RWPE1 (cell line): ENCODE data around the gene RPP40.

Experiments
- CTCF ChIA-PET: fragments of 350-600 bp; sonication (Branson Sonifier 250); formaldehyde crosslinking; extraction: SDS; loops from one replicate; lab custom pipeline; 2021; lab: Yijun Ruan, JAX
- POLR2A ChIA-PET: fragments of 400-600 bp; formaldehyde crosslinking; extraction: SDS; loops from one replicate; lab custom pipeline; 2020; ENCODE audit warnings: antibody characterized with exemption; ENCODE audit not compliant: low non-redundant PET; lab: Yijun Ruan, JAX
- DNase-seq: peaks from one replicate; pipeline ENCODE4 v3.0.0; 2012; ENCODE audit warnings: low spot score
- H3K27ac ChIP-seq: fragments of 450-650 bp; 2 replicates; pipeline ENCODE4 v1.5.1; 2017
- CTCF ChIP-seq: fragments of 450-650 bp; conservative IDR thresholded peaks from 2 replicates; pipeline ENCODE4 v1.5.1; 2017; ENCODE audit warnings: low read depth, mild to moderate bottlenecking

Gene RPP40

GRCh38 chr6:5025911-5026819, 22.3 kb upstream of the RPP40 start:
- ChIA-PET CTCF (no interaction called here), POLR2A (no interaction called here)
- no peak for TF ChIP-seq CTCF
- no peak for DNase-seq
- peak overlapping the region; percentile 14; the same call in 1 of the 2 replicates for H3K27ac ChIP-seq

GRCh38 chr6:5023923-5024322, 20.1 kb upstream of the RPP40 start:
- no peak overlapping the region for H3K27ac ChIP-seq
- no peak for TF ChIP-seq CTCF
- no peak for DNase-seq
- CTCF ChIA-PET = no interaction called here
- POLR2A ChIA-PET = interaction anchor here (0.5 kb wide), 1 partner anchor 34 kb away, joined by 5 read pairs; no protein-coding TSS in a partner anchor

GRCh38 chr6:5020142-5020541, 16.3 kb upstream of the RPP40 start:
- no peak for TF ChIP-seq CTCF
- ChIA-PET CTCF (interaction anchor here (1.4 kb wide), 1 partner anchor 16 kb away, joined by 6 read pairs; the partner anchor contains the start of gene RPP40), POLR2A (no interaction called here)
- no peak overlapping the region for H3K27ac ChIP-seq
- no peak for DNase-seq

GRCh38 chr6:5014072-5014561, 10.3 kb upstream of the RPP40 start:
- no peak for TF ChIP-seq CTCF
- POLR2A ChIA-PET = no interaction called here
- no peak overlapping the region for H3K27ac ChIP-seq
- CTCF ChIA-PET = no interaction called here
- no peak for DNase-seq

- TF ChIP-seq CTCF = no peak
- no peak for DNase-seq
- ChIA-PET POLR2A (no interaction called here), CTCF (interaction anchor here (1.5 kb wide), 1 partner anchor 18 kb away, joined by 4 read pairs; no protein-coding TSS in a partner anchor)
- no peak overlapping the region for H3K27ac ChIP-seq
Measured at GRCh38 chr6:5012519-5012918, 8.7 kb upstream of the RPP40 start.

- TF ChIP-seq CTCF = no peak
- ChIA-PET POLR2A (no interaction called here), CTCF (interaction anchor here (1.5 kb wide), 1 partner anchor 19 kb away, joined by 4 read pairs; no protein-coding TSS in a partner anchor)
- no peak overlapping the region for H3K27ac ChIP-seq
- no peak for DNase-seq
Measured at GRCh38 chr6:5011346-5011745, 7.5 kb upstream of the RPP40 start.
